GM12878 (cell line): ENCODE measurements around the gene FAF1. TPM values are rescaled to one million over a fixed set of nuclear protein-coding genes. Genes with fewer than 3 reads are reported as not detected.

Source experiments
- ATAC-seq: fragments of 200-7000 bp; cut with Tn5 transposase; 3 replicates; pipeline ENCODE4 v1.9.1; 2020; ENCODE audit warnings: mild to moderate bottlenecking, moderate library complexity
- BruUV-seq: library from RNA; stranded (reverse); fragments of 400-500 nt; replicated peaks from 2 replicates; lab custom pipeline; 2021; lab: Mats Ljungman, UMichigan
- CTCF ChIA-PET: fragments of 300-600 bp; sonication (Branson Sonifier 250); formaldehyde crosslinking; extraction: SDS; loops from one replicate; lab custom pipeline; 2021; ENCODE audit warnings: inconsistent platforms; lab: Yijun Ruan, JAX
- POLR2A ChIA-PET: fragments of 350-600 bp; formaldehyde crosslinking; extraction: SDS; loops from one replicate; lab custom pipeline; 2021; ENCODE audit warnings: inconsistent platforms; lab: Charles Lee
- RAD21 ChIA-PET: fragments of 300-600 bp; sonication (Branson Sonifier 250); formaldehyde crosslinking; loops from one replicate; lab custom pipeline; 2023; ENCODE audit warnings: antibody characterized with exemption; ENCODE audit not compliant: unreplicated experiment; lab: Charles Lee
- SMC1A ChIA-PET: fragments of 300-600 bp; sonication (Branson Sonifier 250); formaldehyde crosslinking; loops from one replicate; lab custom pipeline; 2023; ENCODE audit not compliant: unreplicated experiment, uncharacterized antibody; lab: Charles Lee
- DNase-seq: peaks from one replicate; pipeline ENCODE4 v3.0.0-alpha.2; 2011; ENCODE audit warnings: low read depth, low spot score
- FAIRE-seq: peaks from 3 replicates; lab custom pipeline; 2011; peaks lifted over from hg19 to GRCh38; lab: Jason Lieb, UNC
- H2AFZ ChIP-seq: 2 replicates; pipeline ENCODE4 v1.6.0; 2011; ENCODE audit warnings: low read depth, low read length, control low read depth; ENCODE audit not compliant: control insufficient read depth
- H3K27ac ChIP-seq: 2 replicates; pipeline ENCODE4 v1.5.1; 2011; ENCODE audit warnings: control low read depth; ENCODE audit not compliant: control insufficient read depth, insufficient read depth
- H3K27me3 ChIP-seq, 2 experiments: replicated peaks in 1 of 2; 2 replicates each; pipeline versions ENCODE4 v1.6.0 to v1.6.1; 2011; ENCODE audit warnings: low read length in 1 of 2; ENCODE audit not compliant: control insufficient read depth in 2 of 2, insufficient read depth in 2 of 2
- H3K36me3 ChIP-seq, 2 experiments: 2 replicates each; pipeline ENCODE4 v1.5.1; 2011; ENCODE audit warnings: low read length in 1 of 2; ENCODE audit not compliant: control insufficient read depth in 2 of 2, insufficient read depth in 2 of 2
- H3K4me1 ChIP-seq: 2 replicates; pipeline ENCODE4 v1.6.1; 2011; ENCODE audit warnings: mild to moderate bottlenecking, low read length, moderate library complexity, mixed read lengths; ENCODE audit not compliant: control insufficient read depth, insufficient read depth
- H3K4me2 ChIP-seq: 2 replicates; pipeline ENCODE4 v1.6.0; 2011; ENCODE audit warnings: control low read depth; ENCODE audit not compliant: control insufficient read depth, insufficient read depth
- H3K4me3 ChIP-seq: fragments of 200-600 bp; sonication (generic); 2 replicates; pipeline ENCODE4 v1.5.1; 2016
- H3K79me2 ChIP-seq: 2 replicates; pipeline ENCODE4 v1.6.0; 2011; ENCODE audit warnings: low read length; ENCODE audit not compliant: control insufficient read depth, insufficient read depth
- H3K9ac ChIP-seq: 2 replicates; pipeline ENCODE4 v1.8.0; 2011; ENCODE audit warnings: low read length, control low read depth, mixed read lengths; ENCODE audit not compliant: control insufficient read depth, insufficient read depth
- H3K9me3 ChIP-seq: replicated peaks from 3 replicates; pipeline ENCODE4 v1.5.1; 2011; ENCODE audit warnings: mild to moderate bottlenecking, low read length; ENCODE audit not compliant: control insufficient read depth, insufficient read depth
- H4K20me1 ChIP-seq: 2 replicates; pipeline ENCODE4 v1.6.0; 2011; ENCODE audit not compliant: control insufficient read depth, insufficient read depth
- ATF7 ChIP-seq: fragments of 450-650 bp; IDR thresholded peaks from 2 replicates; pipeline ENCODE4 v1.6.1; 2016; ENCODE audit warnings: low read depth, mild to moderate bottlenecking
- EZH2 ChIP-seq: IDR thresholded peaks from 2 replicates; pipeline ENCODE4 v1.6.1; 2012; ENCODE audit warnings: low read depth, mild to moderate bottlenecking, control low read depth, inconsistent platforms, low read length, borderline replicate concordance; ENCODE audit not compliant: control insufficient read depth
- RAD21 ChIP-seq: IDR thresholded peaks from 2 replicates; pipeline ENCODE4 v1.6.1; 2011; ENCODE audit warnings: mild to moderate bottlenecking, low read depth, low read length, moderate library complexity; ENCODE audit not compliant: insufficient read depth
- SMC3 ChIP-seq: IDR thresholded peaks from 2 replicates; pipeline ENCODE4 v1.6.1; 2011; ENCODE audit warnings: low read length, improper control_type of control experiment, borderline replicate concordance
- WRNIP1 ChIP-seq: IDR thresholded peaks from 2 replicates; pipeline ENCODE4 v1.6.1; 2011; ENCODE audit warnings: low read depth, low read length, improper control_type of control experiment, borderline replicate concordance
- WGBS: methylation state at CpG from one replicate; pipeline ENCODE4 v1.1.6; 2016; ENCODE audit warnings: low lambda C conversion rate; ENCODE audit not compliant: insufficient replicate concordance, insufficient coverage; ENCODE audit errors: missing lambda C conversion rate; 5-methylcytosine and 5-hydroxymethylcytosine counted together
- in situ Hi-C: fragments of 300-500 bp; cut with MboI; formaldehyde crosslinking; loops from 9 replicates; pipeline ENCODE4 v1.14.3; 2018; ENCODE audit warnings: mixed read lengths
- intact Hi-C: fragments of 100-400 bp; cut with micrococcal nuclease; formaldehyde crosslinking; loops from one replicate; pipeline ENCODE4 v1.14.2; 2022; ENCODE audit not compliant: unreplicated experiment
- polyA plus RNA-seq, 11 experiments: library from polyadenylated mRNA; depleted of rRNA in 4 of 11; unstranded in 6 of 11; stranded (reverse) in 5 of 11; fragments of >200 nt; fragmentation: Nextera tagmentation in 4 of 11; fragmentation: Illumina TruSeq in 1 of 11; extraction: Ambion mirVana in 4 of 11; extraction: Trizol in 1 of 11; gene quantifications; 1 replicate in 1 of 11; 2 replicates in 10 of 11; pipeline versions ENCODE4 v1.2.1 to v1.2.3, GENCODE V29; 2011 to 2016; ENCODE audit warnings: inconsistent platforms in 2 of 11, missing spikeins in 2 of 11, low read depth in 1 of 11
- total RNA-seq, 4 experiments: library from RNA; depleted of rRNA in 3 of 4; stranded (reverse); fragments of >200 nt in 3 of 4; fragmentation: Illumina TruSeq in 1 of 4; extraction: Trizol in 1 of 4; gene quantifications; 2 replicates each; pipeline versions ENCODE4 v1.2.1 to v1.2.3, GENCODE V29; 2013 to 2021
- TF ChIP-seq, protein P1 (sequence below), 3 experiments: IDR thresholded peaks in 2 of 3; conservative IDR thresholded peaks in 1 of 3; 2 replicates each; pipeline ENCODE4 v1.5.1; 2011; ENCODE audit warnings: low read depth in 3 of 3, low read length in 3 of 3, mild to moderate bottlenecking in 3 of 3, control low read depth in 2 of 3, moderate library complexity in 2 of 3, inconsistent platforms in 1 of 3, mixed read lengths in 1 of 3; ENCODE audit not compliant: control insufficient read depth in 2 of 3, insufficient read depth in 1 of 3; ENCODE audit errors: extremely low read depth in 1 of 3
- TF ChIP-seq, protein P2 (sequence below): IDR thresholded peaks from 2 replicates; pipeline ENCODE4 v1.6.1; 2012; ENCODE audit warnings: low read depth, low read length, improper control_type of control experiment

FAF1 gene
- total and polyA plus RNA-seq, 10 of the 15 experiments (the other 5 are each of a cell fraction or from before 2014, with no cell fraction given) = 8.6 to 54.5 (median 23.7) TPM

DNA sequence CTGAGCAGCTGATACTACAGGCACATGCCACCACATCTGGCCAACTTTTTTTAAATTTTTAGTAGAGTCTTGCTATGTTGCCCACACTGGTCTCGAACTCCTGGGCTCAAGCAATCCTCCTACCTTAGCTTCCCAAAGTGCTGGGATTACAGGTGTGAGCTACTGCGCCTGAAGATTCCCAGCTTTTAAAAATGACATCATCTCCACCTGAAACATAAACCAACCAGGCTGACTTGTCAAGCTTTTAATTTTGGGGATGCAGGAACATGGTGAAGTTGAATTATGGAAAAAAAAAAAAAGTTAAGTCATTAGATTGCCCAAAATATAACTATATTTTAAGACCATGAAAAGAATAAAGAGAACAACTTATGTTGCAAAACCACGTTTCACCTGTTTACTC lies 350.6 kb downstream of the FAF1 start:
- Histone ChIP-seq H3K4me2 (no peak overlapping the region), H3K9ac (no peak overlapping the region), H3K27me3 (no peaks in the 10 kb centered on the region), H3K79me2 (no peaks in the 10 kb centered on the region), H2AFZ (no peak overlapping the region), H3K4me3 (no peak overlapping the region), H3K4me1 (peaks cover 5% of the 10 kb centered on the region), H3K27ac (no peak overlapping the region), H3K36me3 (no peaks in the 10 kb centered on the region), H4K20me1 (no peaks in the 10 kb centered on the region), H3K9me3 (no peaks in the 10 kb centered on the region)
- ATAC-seq (no peak), FAIRE-seq (no peak), DNase-seq (no peak)
- ChIA-PET POLR2A (no interaction called here), RAD21 (interaction anchor here (1.0 to 9.5 kb wide), 3 partner anchors 12 to 131 kb away, joined by 3 to 63 read pairs (median 5); no protein-coding TSS in a partner anchor), CTCF (interaction anchor here (1.6 to 12.0 kb wide), 4 partner anchors 9 to 241 kb away, joined by 4 to 151 read pairs (median 24); no protein-coding TSS in a partner anchor), SMC1A (interaction anchor here (0.9 to 3.8 kb wide), 8 partner anchors 9 to 241 kb away, joined by 3 to 30 read pairs (median 3); no protein-coding TSS in a partner anchor)
- 98% methylated on average over 3 of the region's 3 CpGs for WGBS
- intact Hi-C loops (no loop called here), in situ Hi-C loops (no loop called here)
- TF ChIP-seq WRNIP1 (no peak), ATF7 (0 out of 2 replicates have a peak, but pooled peaks have one; percentile 15)
- no TSS peak for BruUV-seq

DNA sequence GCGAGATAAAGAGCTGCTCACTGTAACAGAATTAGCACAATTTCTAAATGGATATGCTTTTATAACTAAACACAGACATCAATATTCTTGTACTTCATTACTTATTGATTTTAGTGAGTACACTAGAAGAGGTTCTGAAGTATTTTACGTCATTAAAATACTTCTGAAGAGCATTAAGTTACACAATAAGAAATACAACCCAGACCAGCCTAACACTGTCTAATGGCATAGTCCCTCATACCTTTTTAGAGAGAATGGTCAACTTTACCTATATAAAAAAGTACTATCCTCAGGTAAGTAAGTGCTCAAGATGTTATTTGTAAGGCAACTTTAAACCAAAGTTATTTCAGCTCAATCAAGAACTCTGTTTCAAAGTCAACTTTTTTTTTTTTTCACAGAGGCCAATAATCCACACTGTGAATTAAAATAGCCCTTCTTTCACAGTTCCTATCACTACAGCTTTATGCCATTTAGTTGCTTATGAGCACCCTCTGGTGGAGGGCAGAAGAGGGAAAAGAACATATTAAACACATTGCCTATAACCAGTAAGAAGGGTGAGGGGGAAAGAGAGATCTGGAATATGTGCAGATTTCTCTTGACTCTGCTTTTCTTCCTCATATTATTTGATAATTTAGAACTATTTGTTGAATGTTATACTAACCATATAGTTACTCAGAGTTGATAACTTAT lies 354.7 kb downstream of the FAF1 start:
- RAD21 ChIA-PET = interaction anchor here (0.7 to 9.5 kb wide), 5 partner anchors 99 to 243 kb away, joined by 3 to 63 read pairs (median 18); no protein-coding TSS in a partner anchor
- H3K4me1 ChIP-seq = no peaks in the 10 kb centered on the region
- ATAC-seq (peak; percentile 88), DNase-seq (no peak), FAIRE-seq (no peak)
- H4K20me1 ChIP-seq = no peaks in the 10 kb centered on the region
- SMC1A ChIA-PET = interaction anchor here (0.6 to 3.5 kb wide), 8 partner anchors 9 to 257 kb away, joined by 3 to 28 read pairs (median 4); no protein-coding TSS in a partner anchor
- in situ Hi-C loops = no loop called here
- H3K9me3 ChIP-seq = no peaks in the 10 kb centered on the region
- H3K36me3 ChIP-seq = no peaks in the 10 kb centered on the region
- H3K9ac ChIP-seq = no peak overlapping the region
- no peaks in the 10 kb centered on the region for H3K79me2 ChIP-seq
- POLR2A ChIA-PET = no interaction called here
- no peak overlapping the region for H3K4me3 ChIP-seq
- H2AFZ ChIP-seq = no peak overlapping the region
- no TSS peak for BruUV-seq
- H3K4me2 ChIP-seq = no peak overlapping the region
- H3K27ac ChIP-seq = no peak overlapping the region
- CTCF ChIA-PET = interaction anchor here (0.6 to 12.0 kb wide), 18 partner anchors 8 to 243 kb away, joined by 3 to 151 read pairs (median 3); no protein-coding TSS in a partner anchor
- H3K27me3 ChIP-seq = no peaks in the 10 kb centered on the region
- 98% methylated on average over 2 of the region's 2 CpGs for WGBS
- intact Hi-C loops = loop anchor here (1.0 kb wide), 1 partner anchor 237 kb away; no protein-coding TSS in a partner anchor
- TF ChIP-seq, protein P1, sequence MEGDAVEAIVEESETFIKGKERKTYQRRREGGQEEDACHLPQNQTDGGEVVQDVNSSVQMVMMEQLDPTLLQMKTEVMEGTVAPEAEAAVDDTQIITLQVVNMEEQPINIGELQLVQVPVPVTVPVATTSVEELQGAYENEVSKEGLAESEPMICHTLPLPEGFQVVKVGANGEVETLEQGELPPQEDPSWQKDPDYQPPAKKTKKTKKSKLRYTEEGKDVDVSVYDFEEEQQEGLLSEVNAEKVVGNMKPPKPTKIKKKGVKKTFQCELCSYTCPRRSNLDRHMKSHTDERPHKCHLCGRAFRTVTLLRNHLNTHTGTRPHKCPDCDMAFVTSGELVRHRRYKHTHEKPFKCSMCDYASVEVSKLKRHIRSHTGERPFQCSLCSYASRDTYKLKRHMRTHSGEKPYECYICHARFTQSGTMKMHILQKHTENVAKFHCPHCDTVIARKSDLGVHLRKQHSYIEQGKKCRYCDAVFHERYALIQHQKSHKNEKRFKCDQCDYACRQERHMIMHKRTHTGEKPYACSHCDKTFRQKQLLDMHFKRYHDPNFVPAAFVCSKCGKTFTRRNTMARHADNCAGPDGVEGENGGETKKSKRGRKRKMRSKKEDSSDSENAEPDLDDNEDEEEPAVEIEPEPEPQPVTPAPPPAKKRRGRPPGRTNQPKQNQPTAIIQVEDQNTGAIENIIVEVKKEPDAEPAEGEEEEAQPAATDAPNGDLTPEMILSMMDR (IDR thresholded peaks at IDR 0.05 in 2 of 3, conservative IDR thresholded peaks at IDR 0.05 in 1 of 3; ENCODE audit: control insufficient read depth in 2 of 3, extremely low read depth in 1 of 3, insufficient read depth in 1 of 3, low read depth in 3 of 3, low read length in 3 of 3) = peak; percentile 45 to 58 (median 50); a peak in 5 of 6 replicates
- TF ChIP-seq, protein P2, sequence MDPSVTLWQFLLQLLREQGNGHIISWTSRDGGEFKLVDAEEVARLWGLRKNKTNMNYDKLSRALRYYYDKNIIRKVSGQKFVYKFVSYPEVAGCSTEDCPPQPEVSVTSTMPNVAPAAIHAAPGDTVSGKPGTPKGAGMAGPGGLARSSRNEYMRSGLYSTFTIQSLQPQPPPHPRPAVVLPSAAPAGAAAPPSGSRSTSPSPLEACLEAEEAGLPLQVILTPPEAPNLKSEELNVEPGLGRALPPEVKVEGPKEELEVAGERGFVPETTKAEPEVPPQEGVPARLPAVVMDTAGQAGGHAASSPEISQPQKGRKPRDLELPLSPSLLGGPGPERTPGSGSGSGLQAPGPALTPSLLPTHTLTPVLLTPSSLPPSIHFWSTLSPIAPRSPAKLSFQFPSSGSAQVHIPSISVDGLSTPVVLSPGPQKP = no peak
- TF ChIP-seq RAD21 = peak; percentile 71
- peak; percentile 57; the same call in 1 of the 2 replicates for TF ChIP-seq SMC3
- no peak for TF ChIP-seq EZH2
